Mesendoderm (in vitro differentiated cells): ENCODE measurements around the gene FPR2.

Experiments used
- DNase-seq: peaks from one replicate; pipeline ENCODE4 v3.0.0; 2013
- H2AK5ac ChIP-seq: 2 replicates; pipeline ENCODE4 v1.6.1; 2013; ENCODE audit warnings: low read length, inconsistent platforms
- H2BK120ac ChIP-seq: 2 replicates; pipeline ENCODE4 v1.6.1; 2013; ENCODE audit warnings: low read depth, mild to moderate bottlenecking, low read length, moderate library complexity, mixed read lengths
- H2BK15ac ChIP-seq: replicated peaks from 2 replicates; pipeline ENCODE4 v1.6.1; 2013; ENCODE audit warnings: low read depth, mild to moderate bottlenecking, moderate library complexity
- H2BK5ac ChIP-seq: 2 replicates; pipeline ENCODE4 v1.6.1; 2013; ENCODE audit warnings: low read length, inconsistent platforms
- H3K18ac ChIP-seq: 2 replicates; pipeline ENCODE4 v1.6.1; 2013; ENCODE audit warnings: mild to moderate bottlenecking, low read length, mixed read lengths
- H3K23ac ChIP-seq: one replicate; pipeline ENCODE4 v1.6.1; 2013; ENCODE audit warnings: low read length
- H3K27ac ChIP-seq: 2 replicates; pipeline ENCODE4 v1.5.1; 2013; ENCODE audit warnings: low read depth, mild to moderate bottlenecking, inconsistent platforms, low read length, moderate library complexity
- H3K27me3 ChIP-seq: 2 replicates; pipeline ENCODE4 v1.6.1; 2013; ENCODE audit warnings: low read length, control low read depth, mild to moderate bottlenecking, inconsistent platforms; ENCODE audit not compliant: insufficient read depth, poor library complexity
- H3K36me3 ChIP-seq: 2 replicates; pipeline ENCODE4 v1.6.1; 2013; ENCODE audit warnings: low read length, inconsistent platforms; ENCODE audit not compliant: control insufficient read depth, insufficient read depth
- H3K4ac ChIP-seq: one replicate; pipeline ENCODE4 v1.6.1; 2013; ENCODE audit warnings: low read depth, mild to moderate bottlenecking, low read length, moderate library complexity
- H3K4me1 ChIP-seq: 2 replicates; pipeline ENCODE4 v1.6.1; 2013; ENCODE audit warnings: low read depth, low read length, inconsistent platforms; ENCODE audit not compliant: control insufficient read depth
- H3K4me2 ChIP-seq: 2 replicates; pipeline ENCODE4 v1.6.1; 2013; ENCODE audit warnings: low read length
- H3K4me3 ChIP-seq: 2 replicates; pipeline ENCODE4 v1.5.1; 2013; ENCODE audit warnings: mild to moderate bottlenecking, low read length
- H3K56ac ChIP-seq: one replicate; pipeline ENCODE4 v1.6.1; 2013; ENCODE audit warnings: low read length
- H3K79me1 ChIP-seq: 2 replicates; pipeline ENCODE4 v1.6.1; 2013; ENCODE audit warnings: low read length, inconsistent platforms
- H3K79me2 ChIP-seq: 2 replicates; pipeline ENCODE4 v1.6.1; 2013; ENCODE audit warnings: mild to moderate bottlenecking, low read length; ENCODE audit not compliant: control insufficient read depth, insufficient read depth
- H3K9ac ChIP-seq: 2 replicates; pipeline ENCODE4 v1.6.1; 2013; ENCODE audit warnings: low read length, inconsistent platforms
- H4K5ac ChIP-seq: one replicate; pipeline ENCODE4 v1.6.1; 2013; ENCODE audit warnings: low read length
- H4K8ac ChIP-seq: one replicate; pipeline ENCODE4 v1.6.1; 2013; ENCODE audit warnings: low read depth, mild to moderate bottlenecking, control low read depth, low read length, moderate library complexity
- WGBS: extraction: QIAGEN DNeasy Blood & Tissue Kit; methylation state at CpG from one replicate; pipeline ENCODE4 v1.1.7; 2013; ENCODE audit warnings: low lambda C conversion rate, missing lambda C conversion rate; ENCODE audit not compliant: insufficient coverage; ENCODE audit errors: extremely low coverage; 5-methylcytosine and 5-hydroxymethylcytosine counted together

FPR2 gene

GRCh38 chr19:51796195-51796679 lies 35.3 kb downstream of the FPR2 start:
- no peak for DNase-seq
- no peaks in the 10 kb centered on the region for H3K4me1 ChIP-seq
- no peak overlapping the region for H3K4ac ChIP-seq
- no peaks in the 10 kb centered on the region for H3K79me2 ChIP-seq
- H3K4me3 ChIP-seq = no peak overlapping the region
- H3K36me3 ChIP-seq = no peaks in the 10 kb centered on the region
- no peak overlapping the region for H3K56ac ChIP-seq
- no peak overlapping the region for H4K5ac ChIP-seq
- no peaks in the 10 kb centered on the region for H3K27me3 ChIP-seq
- no peak overlapping the region for H2AK5ac ChIP-seq
- H3K79me1 ChIP-seq = no peaks in the 10 kb centered on the region
- no peak overlapping the region for H4K8ac ChIP-seq
- no peak overlapping the region for H3K27ac ChIP-seq
- no peak overlapping the region for H3K23ac ChIP-seq
- H2BK5ac ChIP-seq = no peak overlapping the region
- no peak overlapping the region for H2BK15ac ChIP-seq
- no peak overlapping the region for H3K4me2 ChIP-seq
- WGBS = no CpG with 5 or more reads among the region's 8 CpGs
- no peak overlapping the region for H2BK120ac ChIP-seq
- no peak overlapping the region for H3K18ac ChIP-seq
- H3K9ac ChIP-seq = no peak overlapping the region

- H4K8ac ChIP-seq = no peak overlapping the region
- H2BK5ac ChIP-seq = no peak overlapping the region
- H3K4ac ChIP-seq = no peak overlapping the region
- no peak overlapping the region for H3K4me3 ChIP-seq
- no peaks in the 10 kb centered on the region for H3K79me1 ChIP-seq
- H2AK5ac ChIP-seq = no peak overlapping the region
- no peak overlapping the region for H2BK120ac ChIP-seq
- H3K27me3 ChIP-seq = no peaks in the 10 kb centered on the region
- H3K27ac ChIP-seq = no peak overlapping the region
- H3K36me3 ChIP-seq = no peaks in the 10 kb centered on the region
- H3K23ac ChIP-seq = no peak overlapping the region
- 100% methylated on average over 2 of the region's 5 CpGs for WGBS
- H3K18ac ChIP-seq = no peak overlapping the region
- H3K4me2 ChIP-seq = no peak overlapping the region
- no peak for DNase-seq
- H3K9ac ChIP-seq = no peak overlapping the region
- no peak overlapping the region for H3K56ac ChIP-seq
- no peaks in the 10 kb centered on the region for H3K79me2 ChIP-seq
- no peaks in the 10 kb centered on the region for H3K4me1 ChIP-seq
- no peak overlapping the region for H4K5ac ChIP-seq
- H2BK15ac ChIP-seq = no peak overlapping the region
Measured at GRCh38 chr19:51797480-51797879, 36.5 kb downstream of the FPR2 start.

GRCh38 chr19:51798062-51798461 lies 37.1 kb downstream of the FPR2 start:
- Histone ChIP-seq H3K23ac (no peak overlapping the region), H3K18ac (no peak overlapping the region), H4K5ac (no peak overlapping the region), H3K4me2 (no peak overlapping the region), H2BK5ac (no peak overlapping the region), H2AK5ac (no peak overlapping the region), H2BK15ac (no peak overlapping the region), H3K36me3 (no peaks in the 10 kb centered on the region), H3K4me1 (no peaks in the 10 kb centered on the region), H3K27me3 (no peaks in the 10 kb centered on the region), H3K9ac (no peak overlapping the region), H3K27ac (no peak overlapping the region), H2BK120ac (no peak overlapping the region), H3K79me2 (no peaks in the 10 kb centered on the region), H3K56ac (no peak overlapping the region), H3K79me1 (no peaks in the 10 kb centered on the region), H4K8ac (no peak overlapping the region), H3K4me3 (no peak overlapping the region), H3K4ac (no peak overlapping the region)
- DNase-seq = peak; percentile 68
- no CpG with 5 or more reads among the region's 3 CpGs for WGBS

GRCh38 chr19:51799034-51799773 lies 38.2 kb downstream of the FPR2 start:
- no peak overlapping the region for H3K23ac ChIP-seq
- no peaks in the 10 kb centered on the region for H3K79me1 ChIP-seq
- H3K9ac ChIP-seq = no peak overlapping the region
- H3K18ac ChIP-seq = no peak overlapping the region
- DNase-seq = no peak
- no peak overlapping the region for H2BK15ac ChIP-seq
- no peak overlapping the region for H3K4me3 ChIP-seq
- H3K36me3 ChIP-seq = no peaks in the 10 kb centered on the region
- H3K4me2 ChIP-seq = no peak overlapping the region
- no peaks in the 10 kb centered on the region for H3K4me1 ChIP-seq
- H3K27ac ChIP-seq = no peak overlapping the region
- H3K79me2 ChIP-seq = no peaks in the 10 kb centered on the region
- no peak overlapping the region for H2BK120ac ChIP-seq
- H2BK5ac ChIP-seq = no peak overlapping the region
- no peak overlapping the region for H3K56ac ChIP-seq
- no peak overlapping the region for H4K5ac ChIP-seq
- H4K8ac ChIP-seq = no peak overlapping the region
- H3K4ac ChIP-seq = no peak overlapping the region
- no peak overlapping the region for H2AK5ac ChIP-seq
- no peaks in the 10 kb centered on the region for H3K27me3 ChIP-seq
- WGBS = no CpG with 5 or more reads among the region's 20 CpGs

GRCh38 chr19:51799774-51800472 lies 38.9 kb downstream of the FPR2 start:
- no peaks in the 10 kb centered on the region for H3K79me2 ChIP-seq
- no peak overlapping the region for H3K23ac ChIP-seq
- H3K27me3 ChIP-seq = no peaks in the 10 kb centered on the region
- no peak overlapping the region for H3K18ac ChIP-seq
- H3K4me2 ChIP-seq = no peak overlapping the region
- no peak overlapping the region for H3K4me3 ChIP-seq
- no peak overlapping the region for H2BK120ac ChIP-seq
- no peak for DNase-seq
- H3K9ac ChIP-seq = no peak overlapping the region
- H3K56ac ChIP-seq = no peak overlapping the region
- no peak overlapping the region for H4K8ac ChIP-seq
- no peaks in the 10 kb centered on the region for H3K4me1 ChIP-seq
- H2BK15ac ChIP-seq = no peak overlapping the region
- H3K27ac ChIP-seq = no peak overlapping the region
- no peak overlapping the region for H2AK5ac ChIP-seq
- H3K36me3 ChIP-seq = no peaks in the 10 kb centered on the region
- H4K5ac ChIP-seq = no peak overlapping the region
- H2BK5ac ChIP-seq = no peak overlapping the region
- WGBS = no CpG with 5 or more reads among the region's 13 CpGs
- no peaks in the 10 kb centered on the region for H3K79me1 ChIP-seq
- no peak overlapping the region for H3K4ac ChIP-seq
